Measurements from ENCODE around the gene POR. TPM values are rescaled to one million over a fixed set of nuclear protein-coding genes. Genes with fewer than 3 reads are reported as not detected.

Gene POR
- total and polyA plus RNA-seq, 2 of the 8 experiments (the other 6 are each of a cell fraction or from before 2014, with no cell fraction given): 98.7 to 144 TPM

- TF ChIP-seq JUN (IDR thresholded peaks at IDR 0.05; ENCODE audit: low read depth, low read length) (no peak), ASH2L (IDR thresholded peaks at IDR 0.05; ENCODE audit: low read length) (no peak), JUND (IDR thresholded peaks at IDR 0.05; ENCODE audit: low read length) (no peak), SP1 (IDR thresholded peaks at IDR 0.05; ENCODE audit: low read depth, low read length) (0 out of 2 replicates have a peak, but pooled peaks have one; percentile 11), HDAC2 (IDR thresholded peaks at IDR 0.05; ENCODE audit: borderline replicate concordance in 1 of 2, low read depth in 2 of 2, low read length in 2 of 2) (0 out of 4 replicates have a peak, but pooled peaks of 1 of the 2 experiments have one; percentile 81), E2F6 (IDR thresholded peaks at IDR 0.05) (no peak), CBX5 (IDR thresholded peaks at IDR 0.05; ENCODE audit: low read depth, low read length) (no peak), SIRT6 (IDR thresholded peaks at IDR 0.05; ENCODE audit: low read length) (no peak), BCL11A (IDR thresholded peaks at IDR 0.05; ENCODE audit: low read depth in 2 of 2, low read length in 2 of 2) (no peak), SP2 (IDR thresholded peaks at IDR 0.05; ENCODE audit: low read length) (no peak)
Observed at GRCh38 chr7:75993689-75994387, 78.9 kb downstream of the POR start (continued).
